ENCODE results near the gene OTOG. TPM values are rescaled to one million over a fixed set of nuclear protein-coding genes. Genes with fewer than 3 reads are reported as not detected.
"Not testable (repeated sequence)": the region's sequence is repeated elsewhere in the genome, so short reads cannot be mapped to it uniquely, and the experiment has no call there.

OTOG gene
- total RNA-seq, 3 donors from 2014 or later (not counting 1 experiment from before 2014, with no cell fraction given), result not detected

GRCh38 chr11:17612221-17613188 is 65.4 kb downstream of the OTOG start:
- Histone ChIP-seq H3K4me3 (ENCODE audit: low read length) (no peak overlapping the region), H3K4me1 (ENCODE audit: control insufficient read depth, insufficient read depth, low read length) (no peaks in the 10 kb centered on the region), H3K27me3 (ENCODE audit: control insufficient read depth, insufficient read depth, low read length) (no peaks in the 10 kb centered on the region), H3K27ac (ENCODE audit: low read length) (no peak overlapping the region), H3K36me3 (ENCODE audit: control insufficient read depth, insufficient read depth, low read length) (no peaks in the 10 kb centered on the region), H3K9me3 (ENCODE audit: control insufficient read depth, insufficient read depth, low read length) (no peaks in the 10 kb centered on the region)
- Mint-ChIP-seq H3K27me3 (ENCODE audit: low read depth in 2 of 2) (peaks cover 5 to 7% of the 10 kb centered on the region in 2 donors), H3K36me3 (no peaks in the 10 kb centered on the region), H3K27ac (no peak overlapping the region), H3K9me3 (no peaks in the 10 kb centered on the region), H3K4me1 (no peaks in the 10 kb centered on the region), H3K4me3 (no peak overlapping the region)
- TF ChIP-seq CTCF (IDR thresholded peaks at IDR 0.05), result no peak
- 85% methylated on average over 18 of the region's 18 CpGs for WGBS (ENCODE audit: insufficient coverage)
- ATAC-seq, result no peak
- intact Hi-C loops (cut with micrococcal nuclease), result no loop called here
- DNase-seq, result no peak

GRCh38 chr11:17613428-17613962 is 66.4 kb downstream of the OTOG start:
- no peaks in the 10 kb centered on the region for H3K27me3 ChIP-seq (ENCODE audit: control insufficient read depth, insufficient read depth, low read length)
- H3K27ac ChIP-seq (ENCODE audit: low read length), result no peak overlapping the region
- no peak overlapping the region for H3K4me3 Mint-ChIP-seq
- H3K9me3 ChIP-seq (ENCODE audit: control insufficient read depth, insufficient read depth, low read length), result no peaks in the 10 kb centered on the region
- ATAC-seq (no peak), DNase-seq (no peak)
- H3K4me1 ChIP-seq (ENCODE audit: control insufficient read depth, insufficient read depth, low read length), result no peaks in the 10 kb centered on the region
- no peaks in the 10 kb centered on the region for H3K36me3 ChIP-seq (ENCODE audit: control insufficient read depth, insufficient read depth, low read length)
- no peak overlapping the region for H3K27ac Mint-ChIP-seq
- H3K36me3 Mint-ChIP-seq, result no peaks in the 10 kb centered on the region
- peaks cover 5 to 9% of the 10 kb centered on the region in 2 donors for H3K27me3 Mint-ChIP-seq (ENCODE audit: low read depth in 2 of 2)
- no peak overlapping the region for H3K4me3 ChIP-seq (ENCODE audit: low read length)
- 83% methylated on average over 4 of the region's 5 CpGs for WGBS (ENCODE audit: insufficient coverage)
- TF ChIP-seq CTCF (IDR thresholded peaks at IDR 0.05), result no peak
- H3K4me1 Mint-ChIP-seq, result no peaks in the 10 kb centered on the region
- no peaks in the 10 kb centered on the region for H3K9me3 Mint-ChIP-seq
- intact Hi-C loops (cut with micrococcal nuclease), result no loop called here

- no peak overlapping the region for H3K4me3 Mint-ChIP-seq
- no peaks in the 10 kb centered on the region for H3K36me3 ChIP-seq (ENCODE audit: control insufficient read depth, insufficient read depth, low read length)
- no peaks in the 10 kb centered on the region for H3K9me3 Mint-ChIP-seq
- H3K27me3 Mint-ChIP-seq (ENCODE audit: low read depth in 2 of 2), result peaks cover 5 to 9% of the 10 kb centered on the region in 2 donors
- no peaks in the 10 kb centered on the region for H3K4me1 Mint-ChIP-seq
- H3K4me3 ChIP-seq (ENCODE audit: low read length), result no peak overlapping the region
- no peak for ATAC-seq
- H3K4me1 ChIP-seq (ENCODE audit: control insufficient read depth, insufficient read depth, low read length), result no peaks in the 10 kb centered on the region
- TF ChIP-seq CTCF (IDR thresholded peaks at IDR 0.05), result no peak
- no peaks in the 10 kb centered on the region for H3K27me3 ChIP-seq (ENCODE audit: control insufficient read depth, insufficient read depth, low read length)
- no peaks in the 10 kb centered on the region for H3K36me3 Mint-ChIP-seq
- WGBS (ENCODE audit: insufficient coverage), result 85% methylated on average over 5 of the region's 5 CpGs
- intact Hi-C loops (cut with micrococcal nuclease), result no loop called here
- no peak for DNase-seq
- no peaks in the 10 kb centered on the region for H3K9me3 ChIP-seq (ENCODE audit: control insufficient read depth, insufficient read depth, low read length)
- no peak overlapping the region for H3K27ac Mint-ChIP-seq
- H3K27ac ChIP-seq (ENCODE audit: low read length), result no peak overlapping the region
Measured at GRCh38 chr11:17613983-17614382, 66.9 kb downstream of the OTOG start.

GRCh38 chr11:17622711-17623110 is 75.7 kb downstream of the OTOG start:
- H3K36me3 ChIP-seq (ENCODE audit: control insufficient read depth, insufficient read depth, low read length); H3K4me3 ChIP-seq (ENCODE audit: low read length); H3K27ac Mint-ChIP-seq; H3K27me3 ChIP-seq (ENCODE audit: control insufficient read depth, insufficient read depth, low read length); H3K9me3 ChIP-seq (ENCODE audit: control insufficient read depth, insufficient read depth, low read length); H3K4me3 Mint-ChIP-seq; H3K9me3 Mint-ChIP-seq; intact Hi-C loops (cut with micrococcal nuclease); H3K4me1 Mint-ChIP-seq; H3K4me1 ChIP-seq (ENCODE audit: control insufficient read depth, insufficient read depth, low read length); ATAC-seq; H3K27ac ChIP-seq (ENCODE audit: low read length); DNase-seq: not testable (repeated sequence)
- Mint-ChIP-seq H3K27me3 (ENCODE audit: low read depth in 2 of 2) (peaks cover 31 to 68% of the 10 kb centered on the region in 2 donors), H3K36me3 (peaks cover 11% of the 10 kb centered on the region)
- WGBS (ENCODE audit: insufficient coverage), result 93% methylated on average over 3 of the region's 4 CpGs

Measured in natural killer cell (primary cell).